Natural killer cell treated with Interleukin-12 subunit alpha and Interleukin-12 subunit beta and Interleukin-15 and Interleukin-18, amount 100 ng/mL, for 72 hours (primary cell): Measurements from ENCODE around the gene GIN1. TPM values are rescaled to one million over a fixed set of nuclear protein-coding genes. Genes with fewer than 3 reads are reported as not detected.

ENCODE experiments used
- ATAC-seq, 2 donors: fragments of 150-1000 bp; cut with Tn5 transposase in 1 of 2; sonication (Bioruptor Pico), chemical (Tn5 transposase) in 1 of 2; 2 replicates each; pipeline ENCODE4 v1.10.0; 2021
- DNase-seq: peaks from one replicate; pipeline ENCODE4 v3.0.0; 2022; ENCODE audit warnings: low spot score
- H3K27ac Mint-ChIP-seq, 2 donors: 1 replicate in 1 of 2; 2 replicates in 1 of 2; pipeline ENCODE4 v1.8.0; 2022; ENCODE audit warnings: mixed read lengths in 2 of 2, mild to moderate bottlenecking in 1 of 2, moderate library complexity in 1 of 2
- H3K27me3 Mint-ChIP-seq, 2 donors: 1 replicate in 1 of 2; 2 replicates in 1 of 2; pipeline ENCODE4 v1.8.0; 2022; ENCODE audit warnings: mixed read lengths in 2 of 2
- H3K36me3 Mint-ChIP-seq: one replicate; pipeline ENCODE4 v1.8.0; 2022; ENCODE audit warnings: mixed read lengths
- H3K4me1 Mint-ChIP-seq, 2 donors: 1 replicate in 1 of 2; 2 replicates in 1 of 2; pipeline ENCODE4 v1.8.0; 2022; ENCODE audit warnings: low read depth in 2 of 2, mixed read lengths in 2 of 2, mild to moderate bottlenecking in 1 of 2
- H3K4me3 Mint-ChIP-seq: one replicate; pipeline ENCODE4 v1.8.0; 2022; ENCODE audit warnings: mixed read lengths
- H3K9me3 Mint-ChIP-seq: 2 replicates; pipeline ENCODE4 v1.8.0; 2022; ENCODE audit warnings: mixed read lengths
- total RNA-seq, 2 donors: library from RNA; stranded (reverse); gene quantifications; one replicate each; pipeline ENCODE4 v1.2.3, GENCODE V29; 2022

Gene GIN1
- total RNA-seq, 2 donors from 2014 or later, result 6.4 to 8.4 TPM

DNA sequence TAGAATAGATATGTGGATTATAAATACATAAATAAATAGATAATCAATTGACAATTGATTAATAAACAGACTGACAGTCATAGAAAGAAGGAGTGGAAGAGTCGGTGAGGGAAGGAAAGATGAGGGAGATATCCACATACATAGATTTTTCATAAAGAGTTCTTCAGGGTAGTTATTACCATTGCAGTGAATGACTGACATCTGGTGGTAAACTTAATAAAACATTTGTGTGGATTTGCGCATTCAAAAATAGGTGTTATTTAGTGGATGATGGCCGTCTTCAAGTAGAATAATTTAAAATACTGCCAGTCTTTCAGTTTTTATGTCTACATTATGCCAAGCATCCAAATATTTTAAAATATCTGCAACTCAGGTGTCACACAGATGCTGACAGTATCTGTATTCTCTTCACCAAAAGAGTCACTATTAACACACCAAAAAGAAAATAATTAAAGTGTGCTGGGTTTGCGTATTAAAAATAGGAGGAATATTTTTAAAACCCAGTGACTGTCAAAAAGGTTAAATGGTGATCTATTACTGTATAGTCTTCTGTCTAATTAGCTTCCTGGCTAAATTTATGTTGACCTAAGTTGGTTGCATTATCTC, 78.8 kb downstream of the GIN1 start:
- Mint-ChIP-seq H3K27me3 (peaks cover 9% of the 10 kb centered on the region in 2 donors), H3K36me3 (no peaks in the 10 kb centered on the region), H3K4me3 (no peak overlapping the region), H3K9me3 (no peaks in the 10 kb centered on the region), H3K4me1 (peaks cover 0 to 6% of the 10 kb centered on the region in 2 donors), H3K27ac (no peak overlapping the region)
- ATAC-seq, result no peak
- DNase-seq, result no peak

- Mint-ChIP-seq H3K36me3 (no peaks in the 10 kb centered on the region), H3K4me3 (no peak overlapping the region), H3K4me1 (peaks cover 0 to 6% of the 10 kb centered on the region in 2 donors), H3K9me3 (no peaks in the 10 kb centered on the region), H3K27me3 (peaks cover 3 to 9% of the 10 kb centered on the region in 2 donors), H3K27ac (no peak overlapping the region)
- DNase-seq, result no peak
- ATAC-seq, result no peak
These were observed 82.1 kb downstream of the GIN1 start for GRCh38 chr5:103037673-103038455.

DNA sequence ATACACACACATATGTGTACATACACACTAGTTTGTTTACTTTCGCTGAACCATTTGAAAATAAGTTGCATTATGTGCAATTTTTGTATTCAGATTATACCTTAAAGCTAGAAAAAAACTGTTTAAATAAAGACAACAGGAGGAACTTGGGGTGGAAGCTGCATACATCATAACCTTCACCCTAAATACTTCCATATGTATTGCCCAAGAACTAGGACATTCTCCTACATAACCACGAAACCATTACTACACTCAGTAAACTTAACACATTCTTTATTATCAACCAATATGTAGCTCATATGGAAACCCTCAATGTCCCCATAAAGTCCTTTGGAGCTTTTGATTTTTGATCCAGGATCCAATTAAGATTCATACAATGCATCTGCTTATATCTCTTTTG, 83.3 kb downstream of the GIN1 start:
- Mint-ChIP-seq H3K9me3 (no peaks in the 10 kb centered on the region), H3K27ac (no peak overlapping the region), H3K36me3 (no peaks in the 10 kb centered on the region), H3K27me3 (peaks cover 3 to 9% of the 10 kb centered on the region in 2 donors), H3K4me3 (no peak overlapping the region), H3K4me1 (peaks cover 0 to 6% of the 10 kb centered on the region in 2 donors)
- DNase-seq, result no peak
- ATAC-seq, result no peak

Other genes with a start within 250 kb of the GIN1 start
- gene PPIP5K2, start 163 bp upstream of the GIN1 start, total RNA-seq, result 10 to 100 TPM; 63.5 to 70.6 TPM
- gene MACIR, start 138.6 kb upstream of the GIN1 start, total RNA-seq, result 1 to 10 TPM; 5.9 to 8.5 TPM